ENCODE results near the gene SYNCRIP. TPM values are rescaled to one million over a fixed set of nuclear protein-coding genes. Genes with fewer than 3 reads are reported as not detected.
A peak's percentile ranks its signal among the peaks of the same experiment; 100 is the strongest.

The SYNCRIP gene
- total RNA-seq (ENCODE audit: unreplicated experiment), result 96.8 TPM
- long read RNA-seq, full-length matches to known transcripts, result 9 of 50 reads
- long read RNA-seq, partial matches to known transcripts, result 31 of 50 reads
- long read RNA-seq, other reads (novel, unspliced or antisense), result 10 of 50 reads

- Mint-ChIP-seq H3K36me3 (ENCODE audit: low read depth, unreplicated experiment) (peaks cover 35% of the 10 kb centered on the region), H3K27ac (ENCODE audit: unreplicated experiment) (peak within 1 kb of the TSS; percentile 97), H3K27me3 (ENCODE audit: unreplicated experiment) (peaks cover 18% of the 10 kb centered on the region), H3K4me3 (ENCODE audit: unreplicated experiment) (peak within 1 kb of the TSS; percentile 98), H3K4me1 (ENCODE audit: unreplicated experiment) (peaks cover 31% of the 10 kb centered on the region), H3K9me3 (ENCODE audit: unreplicated experiment) (peaks cover 2% of the 10 kb centered on the region)
- no peak for TF ChIP-seq CTCF (IDR thresholded peaks at IDR 0.05; ENCODE audit: unreplicated experiment)
- DNase-seq (ENCODE audit: low spot score), result peak; percentile 99
Observed at GRCh38 chr6:85642774-85643536, at the start of gene SYNCRIP. Gene SYNCRIP (minus strand): TSS chr6:85642886. CDS start chr6:85641439, 1,447 bp downstream.

GRCh38 chr6:85691478-85691877 lies 48.8 kb upstream of the SYNCRIP start:
- no peaks in the 10 kb centered on the region for H3K27me3 Mint-ChIP-seq (ENCODE audit: unreplicated experiment)
- H3K36me3 Mint-ChIP-seq (ENCODE audit: low read depth, unreplicated experiment), result no peaks in the 10 kb centered on the region
- H3K4me3 Mint-ChIP-seq (ENCODE audit: unreplicated experiment), result no peak overlapping the region
- DNase-seq (ENCODE audit: low spot score), result no peak
- no peaks in the 10 kb centered on the region for H3K9me3 Mint-ChIP-seq (ENCODE audit: unreplicated experiment)
- TF ChIP-seq CTCF (IDR thresholded peaks at IDR 0.05; ENCODE audit: unreplicated experiment), result no peak
- H3K27ac Mint-ChIP-seq (ENCODE audit: unreplicated experiment), result no peak overlapping the region
- H3K4me1 Mint-ChIP-seq (ENCODE audit: unreplicated experiment), result no peaks in the 10 kb centered on the region

GRCh38 chr6:85690071-85690470 lies 47.4 kb upstream of the SYNCRIP start:
- H3K4me3 Mint-ChIP-seq (ENCODE audit: unreplicated experiment), result no peak overlapping the region
- TF ChIP-seq CTCF (IDR thresholded peaks at IDR 0.05; ENCODE audit: unreplicated experiment), result no peak

GRCh38 chr6:85685713-85686112 lies 43.0 kb upstream of the SYNCRIP start:
- H3K9me3 Mint-ChIP-seq (ENCODE audit: unreplicated experiment), result no peaks in the 10 kb centered on the region
- H3K27me3 Mint-ChIP-seq (ENCODE audit: unreplicated experiment), result no peaks in the 10 kb centered on the region
- H3K36me3 Mint-ChIP-seq (ENCODE audit: low read depth, unreplicated experiment), result no peaks in the 10 kb centered on the region
- DNase-seq (ENCODE audit: low spot score), result no peak
- no peak overlapping the region for H3K4me3 Mint-ChIP-seq (ENCODE audit: unreplicated experiment)
- TF ChIP-seq CTCF (IDR thresholded peaks at IDR 0.05; ENCODE audit: unreplicated experiment), result no peak
- no peaks in the 10 kb centered on the region for H3K4me1 Mint-ChIP-seq (ENCODE audit: unreplicated experiment)
- H3K27ac Mint-ChIP-seq (ENCODE audit: unreplicated experiment), result no peak overlapping the region

More at GRCh38 chr6:85690071-85690470, 47.4 kb upstream of the SYNCRIP start:
- Mint-ChIP-seq H3K27me3 (ENCODE audit: unreplicated experiment) (no peaks in the 10 kb centered on the region), H3K36me3 (ENCODE audit: low read depth, unreplicated experiment) (no peaks in the 10 kb centered on the region), H3K27ac (ENCODE audit: unreplicated experiment) (no peak overlapping the region), H3K4me1 (ENCODE audit: unreplicated experiment) (no peaks in the 10 kb centered on the region), H3K9me3 (ENCODE audit: unreplicated experiment) (no peaks in the 10 kb centered on the region)
- DNase-seq (ENCODE audit: low spot score), result no peak

GRCh38 chr6:85684809-85685171 lies 42.1 kb upstream of the SYNCRIP start:
- DNase-seq (ENCODE audit: low spot score), result no peak
- Mint-ChIP-seq H3K9me3 (ENCODE audit: unreplicated experiment) (no peaks in the 10 kb centered on the region), H3K27me3 (ENCODE audit: unreplicated experiment) (no peaks in the 10 kb centered on the region), H3K36me3 (ENCODE audit: low read depth, unreplicated experiment) (no peaks in the 10 kb centered on the region), H3K4me1 (ENCODE audit: unreplicated experiment) (no peaks in the 10 kb centered on the region), H3K4me3 (ENCODE audit: unreplicated experiment) (no peak overlapping the region), H3K27ac (ENCODE audit: unreplicated experiment) (no peak overlapping the region)
- TF ChIP-seq CTCF (IDR thresholded peaks at IDR 0.05; ENCODE audit: unreplicated experiment), result no peak
